ENCODE results near the gene CD4.
A peak's percentile ranks its signal among the peaks of the same experiment; 100 is the strongest.

The CD4 gene

GRCh38 chr12:6817098-6817497 lies 27.8 kb downstream of the CD4 start:
- no peak for DNase-seq

- no peak for DNase-seq
These were observed 28.4 kb downstream of the CD4 start for GRCh38 chr12:6817662-6818157.

GRCh38 chr12:6818222-6818621 lies 28.9 kb downstream of the CD4 start:
- DNase-seq, result no peak

GRCh38 chr12:6818645-6819044 lies 29.3 kb downstream of the CD4 start:
- DNase-seq, result no peak

- no peak for DNase-seq
These were observed 30.0 kb downstream of the CD4 start for GRCh38 chr12:6819106-6820030.

GRCh38 chr12:6820166-6820565 lies 30.8 kb downstream of the CD4 start:
- no peak for DNase-seq

GRCh38 chr12:6821591-6822425 lies 32.5 kb downstream of the CD4 start, which contains the start of gene GPR162:
Gene GPR162 (plus strand): TSS chr12:6821821. CDS start chr12:6823899, 2,078 bp downstream.
- peak; percentile 100 for DNase-seq

GRCh38 chr12:6822426-6823135 lies 33.3 kb downstream of the CD4 start:
- no peak for DNase-seq

- no peak for DNase-seq
These were observed 34.1 kb downstream of the CD4 start for GRCh38 chr12:6823182-6824084.

- no peak for DNase-seq
These were observed 34.9 kb downstream of the CD4 start for GRCh38 chr12:6824085-6824775.

GRCh38 chr12:6824901-6825381 lies 35.6 kb downstream of the CD4 start:
- no peak for DNase-seq

GRCh38 chr12:6825398-6826124 lies 36.2 kb downstream of the CD4 start:
- peak; percentile 69 for DNase-seq

GRCh38 chr12:6826125-6826733 lies 36.9 kb downstream of the CD4 start:
- DNase-seq, result no peak

GRCh38 chr12:6826734-6827436 lies 37.6 kb downstream of the CD4 start:
- DNase-seq, result no peak

GRCh38 chr12:6827437-6827911 lies 38.1 kb downstream of the CD4 start:
- peak; percentile 100 for DNase-seq

GRCh38 chr12:6827982-6828780 lies 38.9 kb downstream of the CD4 start, which contains the start of gene P3H3:
Gene P3H3 (plus strand): TSS chr12:6828407. CDS start chr12:6828441, 34 bp downstream.
- peak; percentile 98 for DNase-seq

- DNase-seq, result peak; percentile 89
These were observed 39.6 kb downstream of the CD4 start for GRCh38 chr12:6828781-6829535.

Data from NCI-H2171 (cell line).